CD14-positive monocyte (primary cell): ENCODE measurements around the gene RNF26. TPM values are rescaled to one million over a fixed set of nuclear protein-coding genes. Genes with fewer than 3 reads are reported as not detected.

Experiments used
- DNase-seq, 3 donors: peaks; one replicate each; pipeline ENCODE4 v3.0.0-alpha.2; 2011 to 2022
- H2AFZ ChIP-seq: 2 replicates; pipeline ENCODE4 v1.6.0; 2012; ENCODE audit warnings: mild to moderate bottlenecking, low read depth, low read length, inconsistent platforms; ENCODE audit not compliant: insufficient read depth, poor library complexity, severe bottlenecking
- H3K27ac ChIP-seq, 2 donors: 1 replicate in 1 of 2; 2 replicates in 1 of 2; pipeline ENCODE4 v1.5.1; 2012 to 2013; ENCODE audit warnings: low read length in 2 of 2, control low read depth in 1 of 2, inconsistent platforms in 1 of 2, low read depth in 1 of 2, mild to moderate bottlenecking in 1 of 2
- H3K27me3 ChIP-seq, 2 donors: one replicate each; pipeline versions ENCODE4 v1.6.0 to v1.6.1; 2011 to 2013; ENCODE audit warnings: low read length in 2 of 2; ENCODE audit not compliant: control insufficient read depth in 2 of 2, insufficient read depth in 2 of 2
- H3K36me3 ChIP-seq, 2 donors: replicated peaks in 1 of 2; 1 replicate in 1 of 2; 2 replicates in 1 of 2; pipeline versions ENCODE4 v1.5.1 to v1.6.1; 2012 to 2013; ENCODE audit warnings: low read length in 2 of 2, control low read depth in 1 of 2, inconsistent platforms in 1 of 2, mild to moderate bottlenecking in 1 of 2; ENCODE audit not compliant: insufficient read depth in 2 of 2, control insufficient read depth in 1 of 2
- H3K4me1 ChIP-seq, 2 donors: 1 replicate in 1 of 2; 2 replicates in 1 of 2; pipeline versions ENCODE4 v1.5.1 to v1.6.1; 2012 to 2013; ENCODE audit warnings: low read length in 2 of 2, control low read depth in 1 of 2, inconsistent platforms in 1 of 2, mild to moderate bottlenecking in 1 of 2, moderate library complexity in 1 of 2; ENCODE audit not compliant: insufficient read depth in 2 of 2, control insufficient read depth in 1 of 2
- H3K4me2 ChIP-seq: replicated peaks from 2 replicates; pipeline ENCODE3; 2012; ENCODE audit warnings: low read length, moderate library complexity, mild to moderate bottlenecking; ENCODE audit not compliant: poor library complexity, severe bottlenecking; ENCODE audit errors: extremely low read depth
- H3K4me3 ChIP-seq, 3 experiments: fragments of 200-600 bp in 1 of 3; sonication (generic) in 1 of 3; replicated peaks in 1 of 3; 1 replicate in 2 of 3; 2 replicates in 1 of 3; pipeline ENCODE4 v1.5.1; 2011 to 2013; ENCODE audit warnings: low read length in 3 of 3, mild to moderate bottlenecking in 3 of 3, control low read depth in 2 of 3, low read depth in 2 of 3, inconsistent platforms in 1 of 3, moderate library complexity in 1 of 3
- H3K79me2 ChIP-seq: 2 replicates; pipeline ENCODE4 v1.6.0; 2012; ENCODE audit warnings: mild to moderate bottlenecking, control low read depth, inconsistent platforms, low read length, moderate library complexity; ENCODE audit not compliant: insufficient read depth
- H3K9ac ChIP-seq: 2 replicates; pipeline ENCODE4 v1.6.0; 2017; ENCODE audit warnings: low read length, mild to moderate bottlenecking; ENCODE audit not compliant: insufficient read depth, poor library complexity, severe bottlenecking
- H3K9me3 ChIP-seq, 2 donors: replicated peaks in 1 of 2; 1 replicate in 1 of 2; 2 replicates in 1 of 2; pipeline versions ENCODE4 v1.5.1 to v1.6.1; 2012 to 2013; ENCODE audit warnings: low read length in 2 of 2, control low read depth in 1 of 2; ENCODE audit not compliant: control insufficient read depth in 1 of 2, insufficient read depth in 1 of 2
- H4K20me1 ChIP-seq: 2 replicates; pipeline ENCODE4 v1.6.0; 2012; ENCODE audit warnings: mild to moderate bottlenecking, low read length, control low read depth, moderate library complexity; ENCODE audit not compliant: insufficient read depth
- H3K27ac Mint-ChIP-seq, 7 donors: one replicate each; pipeline ENCODE4 v1.8.0; 2020; ENCODE audit warnings: mild to moderate bottlenecking in 7 of 7, mixed read lengths in 7 of 7, moderate library complexity in 6 of 7, inconsistent platforms in 2 of 7
- H3K27me3 Mint-ChIP-seq, 3 donors: one replicate each; pipeline ENCODE4 v1.8.0; 2021 to 2022; ENCODE audit warnings: low read depth in 3 of 3, mild to moderate bottlenecking in 3 of 3, mixed read lengths in 3 of 3, moderate library complexity in 3 of 3, inconsistent platforms in 1 of 3
- H3K36me3 Mint-ChIP-seq, 2 donors: one replicate each; pipeline ENCODE4 v1.8.0; 2020; ENCODE audit warnings: mixed read lengths in 2 of 2, inconsistent platforms in 1 of 2, mild to moderate bottlenecking in 1 of 2
- H3K4me1 Mint-ChIP-seq: one replicate; pipeline ENCODE4 v1.8.0; 2020; ENCODE audit warnings: mild to moderate bottlenecking, mixed read lengths
- H3K4me3 Mint-ChIP-seq, 2 donors: one replicate each; pipeline ENCODE4 v1.8.0; 2020; ENCODE audit warnings: mild to moderate bottlenecking in 2 of 2, mixed read lengths in 2 of 2, moderate library complexity in 1 of 2
- H3K9me3 Mint-ChIP-seq, 7 donors: one replicate each; pipeline ENCODE4 v1.8.0; 2020 to 2022; ENCODE audit warnings: mixed read lengths in 7 of 7, mild to moderate bottlenecking in 6 of 7, moderate library complexity in 6 of 7, inconsistent platforms in 2 of 7
- WGBS: methylation state at CpG from one replicate; pipeline ENCODE4 v1.1.5; 2013; ENCODE audit warnings: missing lambda C conversion rate; ENCODE audit not compliant: insufficient coverage; 5-methylcytosine and 5-hydroxymethylcytosine counted together
- intact Hi-C, 2 donors: fragments of 100-400 bp; cut with micrococcal nuclease; formaldehyde crosslinking; loops; one replicate each; pipeline versions ENCODE4 v1.15.0 to v1.15.1; 2023
- polyA plus RNA-seq, 3 donors: library from polyadenylated mRNA; depleted of rRNA in 1 of 3; unstranded in 2 of 3; stranded (reverse) in 1 of 3; fragments of 300-500 nt in 2 of 3; fragments of >200 nt in 1 of 3; fragmentation: Illumina TruSeq in 2 of 3; gene quantifications; 1 replicate in 2 of 3; 2 replicates in 1 of 3; pipeline ENCODE4 v1.2.3, GENCODE V29; 2012 to 2021
- TF ChIP-seq, protein P1 (sequence below): fragments of 200-600 bp; IDR thresholded peaks from one replicate; pipeline ENCODE4 v1.8.0; 2022; ENCODE audit warnings: antibody characterized with exemption, mild to moderate bottlenecking

The RNF26 gene
- polyA plus RNA-seq, 3 donors: 6.8 to 27.6 (median 20.5) TPM

GRCh38 chr11:119316016-119316728 lies 18.2 kb upstream of the RNF26 start:
- Mint-ChIP-seq H3K27ac (no peak overlapping the region), H3K4me1 (peaks cover 21% of the 10 kb centered on the region), H3K4me3 (peak overlapping the region in 1 of 2 donors; percentile 75), H3K27me3 (peaks cover 67 to 86% (median 72%) of the 10 kb centered on the region in 3 donors), H3K36me3 (peaks cover 0 to 8% of the 10 kb centered on the region in 2 donors), H3K9me3 (peaks cover 0 to 8% (median 2%) of the 10 kb centered on the region in 7 donors)
- H2AFZ ChIP-seq: peak overlapping the region; percentile 30
- under 1% methylated on average over 40 of the region's 46 CpGs for WGBS
- no peaks in the 10 kb centered on the region for H3K79me2 ChIP-seq
- intact Hi-C loops: no loop called here
- H4K20me1 ChIP-seq: no peaks in the 10 kb centered on the region
- peak overlapping the region; percentile 35 for H3K4me2 ChIP-seq
- H3K4me1 ChIP-seq: peaks cover 25 to 27% of the 10 kb centered on the region in 2 donors
- peaks cover 28 to 75% of the 10 kb centered on the region in 2 donors for H3K27me3 ChIP-seq
- H3K4me3 ChIP-seq: no peak overlapping the region
- no peaks in the 10 kb centered on the region for H3K36me3 ChIP-seq
- H3K9ac ChIP-seq: no peak overlapping the region
- no peak overlapping the region for H3K27ac ChIP-seq
- H3K9me3 ChIP-seq: peaks cover 0 to 10% of the 10 kb centered on the region in 2 donors
- TF ChIP-seq, protein P1, sequence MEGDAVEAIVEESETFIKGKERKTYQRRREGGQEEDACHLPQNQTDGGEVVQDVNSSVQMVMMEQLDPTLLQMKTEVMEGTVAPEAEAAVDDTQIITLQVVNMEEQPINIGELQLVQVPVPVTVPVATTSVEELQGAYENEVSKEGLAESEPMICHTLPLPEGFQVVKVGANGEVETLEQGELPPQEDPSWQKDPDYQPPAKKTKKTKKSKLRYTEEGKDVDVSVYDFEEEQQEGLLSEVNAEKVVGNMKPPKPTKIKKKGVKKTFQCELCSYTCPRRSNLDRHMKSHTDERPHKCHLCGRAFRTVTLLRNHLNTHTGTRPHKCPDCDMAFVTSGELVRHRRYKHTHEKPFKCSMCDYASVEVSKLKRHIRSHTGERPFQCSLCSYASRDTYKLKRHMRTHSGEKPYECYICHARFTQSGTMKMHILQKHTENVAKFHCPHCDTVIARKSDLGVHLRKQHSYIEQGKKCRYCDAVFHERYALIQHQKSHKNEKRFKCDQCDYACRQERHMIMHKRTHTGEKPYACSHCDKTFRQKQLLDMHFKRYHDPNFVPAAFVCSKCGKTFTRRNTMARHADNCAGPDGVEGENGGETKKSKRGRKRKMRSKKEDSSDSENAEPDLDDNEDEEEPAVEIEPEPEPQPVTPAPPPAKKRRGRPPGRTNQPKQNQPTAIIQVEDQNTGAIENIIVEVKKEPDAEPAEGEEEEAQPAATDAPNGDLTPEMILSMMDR: no peak
- no peak for DNase-seq

DNA sequence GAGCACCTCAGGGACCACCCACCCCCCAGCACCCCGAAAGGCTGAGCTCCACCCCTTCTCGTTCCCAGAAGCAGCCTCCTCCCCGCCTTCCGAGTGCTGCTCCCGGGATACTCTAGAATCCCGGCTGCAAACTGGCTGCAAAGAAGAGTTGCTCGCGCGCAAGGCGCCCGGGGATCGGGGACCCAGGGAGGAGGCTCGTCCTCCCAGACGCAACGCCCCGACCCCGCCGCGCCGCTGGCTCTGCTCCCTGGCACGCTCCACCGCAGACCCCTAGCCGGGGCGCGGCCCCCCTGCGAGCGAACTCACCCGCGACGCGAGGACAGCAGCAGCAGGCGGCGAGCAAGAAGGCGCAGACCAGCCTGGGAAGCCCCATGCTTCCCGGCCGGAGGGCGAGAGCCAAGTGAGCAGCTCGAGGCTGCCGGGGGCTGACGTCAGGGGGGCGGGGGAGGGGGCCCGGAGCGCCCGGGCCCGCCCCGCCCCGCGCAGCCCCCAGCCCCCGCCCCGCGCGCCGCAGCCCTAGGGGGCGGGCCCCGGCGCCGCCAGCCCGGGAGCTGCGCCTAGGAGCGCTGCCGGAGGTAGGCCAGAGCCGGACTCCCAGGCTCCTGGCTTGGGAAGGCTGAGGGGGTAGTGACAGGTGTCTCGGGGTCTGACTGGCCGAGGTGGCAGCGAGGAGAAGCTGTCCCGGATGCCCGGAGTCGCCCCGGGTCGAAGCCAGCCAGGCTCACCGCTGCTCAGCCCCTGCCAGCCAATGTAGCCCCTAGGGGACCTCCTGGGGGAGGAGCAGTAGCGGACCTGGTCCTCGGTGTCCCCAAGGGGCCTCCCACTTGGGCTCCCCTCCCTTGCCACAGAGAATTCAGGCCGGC lies 17.4 kb upstream of the RNF26 start, which contains the start of gene MCAM:
Gene MCAM (minus strand): TSS at position 402 of the 863 bp plus-strand sequence. CDS start 29 bp downstream, at position 373.
- Histone ChIP-seq H3K36me3 (no peaks in the 10 kb centered on the region), H3K9me3 (peaks cover 0 to 10% of the 10 kb centered on the region in 2 donors), H3K4me1 (peaks cover 32 to 35% of the 10 kb centered on the region in 2 donors), H3K9ac (no peak within 1 kb of the TSS), H2AFZ (peak within 1 kb of the TSS; percentile 30), H3K4me3 (no peak within 1 kb of the TSS), H3K27ac (no peak within 1 kb of the TSS), H3K4me2 (peak within 1 kb of the TSS; percentile 35), H3K79me2 (no peaks in the 10 kb centered on the region), H4K20me1 (no peaks in the 10 kb centered on the region), H3K27me3 (peaks cover 28 to 81% of the 10 kb centered on the region in 2 donors)
- 2% methylated on average over 73 of the region's 74 CpGs for WGBS
- peaks cover 0 to 8% of the 10 kb centered on the region in 2 donors for H3K36me3 Mint-ChIP-seq
- H3K27me3 Mint-ChIP-seq: peaks cover 75 to 90% (median 79%) of the 10 kb centered on the region in 3 donors
- peak in 1 of 3 donors; percentile 6 for DNase-seq
- peaks cover 0 to 8% (median 2%) of the 10 kb centered on the region in 7 donors for H3K9me3 Mint-ChIP-seq
- peaks cover 28% of the 10 kb centered on the region for H3K4me1 Mint-ChIP-seq
- intact Hi-C loops: no loop called here
- peak within 1 kb of the TSS in 1 of 7 donors; percentile 3 for H3K27ac Mint-ChIP-seq
- peak within 1 kb of the TSS in 1 of 2 donors; percentile 83 for H3K4me3 Mint-ChIP-seq
- TF ChIP-seq, protein P1: no peak
